Neuron (in vitro differentiated cells): ENCODE data around the gene RGCC.
"Not testable (repeated sequence)": the region's sequence is repeated elsewhere in the genome, so short reads cannot be mapped to it uniquely, and the experiment has no call there.

ENCODE experiments used
- H2AFZ ChIP-seq: one replicate; pipeline ENCODE4 v1.6.1; 2013; ENCODE audit warnings: low read depth, mild to moderate bottlenecking, inconsistent platforms, low read length, moderate library complexity
- H3K27me3 ChIP-seq: one replicate; pipeline ENCODE4 v1.6.1; 2013; ENCODE audit warnings: low read length; ENCODE audit not compliant: insufficient read depth
- H3K36me3 ChIP-seq: one replicate; pipeline ENCODE4 v1.6.1; 2013; ENCODE audit warnings: low read length; ENCODE audit not compliant: insufficient read depth
- H3K4me1 ChIP-seq: one replicate; pipeline ENCODE4 v1.6.1; 2013; ENCODE audit warnings: low read length; ENCODE audit not compliant: insufficient read depth
- H3K4me3 ChIP-seq: 2 replicates; pipeline ENCODE4 v1.5.1; 2013; ENCODE audit warnings: mild to moderate bottlenecking, low read length, moderate library complexity
- H3K9me3 ChIP-seq: one replicate; pipeline ENCODE4 v1.6.1; 2013; ENCODE audit warnings: low read length

RGCC gene

GRCh38 chr13:41456768-41457588 lies at the start of gene RGCC:
TSS of gene RGCC (plus strand) at chr13:41457550. CDS start at chr13:41457708, 158 bp downstream.
- H3K4me1 ChIP-seq, result peaks cover 17% of the 10 kb centered on the region
- H3K4me3 ChIP-seq, result peak within 1 kb of the TSS; percentile 51
- peaks cover 30% of the 10 kb centered on the region for H3K27me3 ChIP-seq
- peak within 1 kb of the TSS; percentile 94 for H2AFZ ChIP-seq
- no peaks in the 10 kb centered on the region for H3K36me3 ChIP-seq
- H3K9me3 ChIP-seq, result no peaks in the 10 kb centered on the region

- Histone ChIP-seq H3K4me3 (no peak overlapping the region), H3K4me1 (no peaks in the 10 kb centered on the region), H3K27me3 (no peaks in the 10 kb centered on the region), H3K9me3 (no peaks in the 10 kb centered on the region), H3K36me3 (no peaks in the 10 kb centered on the region), H2AFZ (no peak overlapping the region)
Measured at GRCh38 chr13:41408121-41408520, 49.2 kb upstream of the RGCC start.

- H3K27me3 ChIP-seq, result no peaks in the 10 kb centered on the region
- no peak overlapping the region for H3K4me3 ChIP-seq
- H3K9me3 ChIP-seq, result no peaks in the 10 kb centered on the region
- H2AFZ ChIP-seq, result no peak overlapping the region
- no peaks in the 10 kb centered on the region for H3K36me3 ChIP-seq
- no peaks in the 10 kb centered on the region for H3K4me1 ChIP-seq
Measured at GRCh38 chr13:41408746-41409145, 48.6 kb upstream of the RGCC start.

- Histone ChIP-seq H3K9me3 (no peaks in the 10 kb centered on the region), H3K27me3 (no peaks in the 10 kb centered on the region), H3K4me1 (no peaks in the 10 kb centered on the region), H3K36me3 (no peaks in the 10 kb centered on the region), H2AFZ (no peak overlapping the region), H3K4me3 (no peak overlapping the region)
Measured at GRCh38 chr13:41409611-41410010, 47.7 kb upstream of the RGCC start.

- H3K9me3 ChIP-seq, result no peaks in the 10 kb centered on the region
- no peaks in the 10 kb centered on the region for H3K27me3 ChIP-seq
- H3K4me1 ChIP-seq, result no peaks in the 10 kb centered on the region
- H3K36me3 ChIP-seq, result no peaks in the 10 kb centered on the region
- no peak overlapping the region for H3K4me3 ChIP-seq
- no peak overlapping the region for H2AFZ ChIP-seq
Measured at GRCh38 chr13:41411060-41411459, 46.3 kb upstream of the RGCC start.

GRCh38 chr13:41411522-41411921 lies 45.8 kb upstream of the RGCC start:
- Histone ChIP-seq H3K4me3 (no peak overlapping the region), H3K36me3 (no peaks in the 10 kb centered on the region), H3K4me1 (no peaks in the 10 kb centered on the region), H3K27me3 (no peaks in the 10 kb centered on the region), H2AFZ (no peak overlapping the region), H3K9me3 (no peaks in the 10 kb centered on the region)

GRCh38 chr13:41413872-41414271 lies 43.5 kb upstream of the RGCC start:
- Histone ChIP-seq H3K4me3 (no peak overlapping the region), H3K4me1 (no peaks in the 10 kb centered on the region), H3K36me3 (no peaks in the 10 kb centered on the region), H3K9me3 (no peaks in the 10 kb centered on the region), H2AFZ (no peak overlapping the region), H3K27me3 (no peaks in the 10 kb centered on the region)

GRCh38 chr13:41416276-41416675 lies 41.1 kb upstream of the RGCC start:
- Histone ChIP-seq H3K4me1 (no peaks in the 10 kb centered on the region), H3K4me3 (no peak overlapping the region), H3K27me3 (no peaks in the 10 kb centered on the region), H3K36me3 (no peaks in the 10 kb centered on the region), H2AFZ (no peak overlapping the region), H3K9me3 (no peaks in the 10 kb centered on the region)

GRCh38 chr13:41418027-41418426 lies 39.3 kb upstream of the RGCC start:
- no peaks in the 10 kb centered on the region for H3K4me1 ChIP-seq
- no peak overlapping the region for H3K4me3 ChIP-seq
- no peaks in the 10 kb centered on the region for H3K36me3 ChIP-seq
- H2AFZ ChIP-seq, result no peak overlapping the region
- no peaks in the 10 kb centered on the region for H3K9me3 ChIP-seq
- no peaks in the 10 kb centered on the region for H3K27me3 ChIP-seq

- Histone ChIP-seq H3K9me3 (no peaks in the 10 kb centered on the region), H3K27me3 (no peaks in the 10 kb centered on the region), H3K4me3 (no peak overlapping the region), H3K36me3 (no peaks in the 10 kb centered on the region), H3K4me1 (no peaks in the 10 kb centered on the region), H2AFZ (no peak overlapping the region)
Measured at GRCh38 chr13:41418731-41419130, 38.6 kb upstream of the RGCC start.

- no peak overlapping the region for H3K4me3 ChIP-seq
- no peaks in the 10 kb centered on the region for H3K4me1 ChIP-seq
- no peaks in the 10 kb centered on the region for H3K36me3 ChIP-seq
- no peaks in the 10 kb centered on the region for H3K9me3 ChIP-seq
- no peak overlapping the region for H2AFZ ChIP-seq
- H3K27me3 ChIP-seq, result no peaks in the 10 kb centered on the region
Measured at GRCh38 chr13:41419206-41419605, 38.1 kb upstream of the RGCC start.

GRCh38 chr13:41420146-41420545 lies 37.2 kb upstream of the RGCC start:
- H3K4me3 ChIP-seq, result no peak overlapping the region
- no peaks in the 10 kb centered on the region for H3K36me3 ChIP-seq
- H3K4me1 ChIP-seq, result no peaks in the 10 kb centered on the region
- no peak overlapping the region for H2AFZ ChIP-seq
- no peaks in the 10 kb centered on the region for H3K27me3 ChIP-seq
- no peaks in the 10 kb centered on the region for H3K9me3 ChIP-seq

GRCh38 chr13:41421330-41421729 lies 36.0 kb upstream of the RGCC start:
- not testable (repeated sequence) for H3K36me3 ChIP-seq, H3K27me3 ChIP-seq, H3K9me3 ChIP-seq

GRCh38 chr13:41421983-41422382 lies 35.4 kb upstream of the RGCC start:
- H3K4me3 ChIP-seq, H3K9me3 ChIP-seq, H2AFZ ChIP-seq, H3K4me1 ChIP-seq, H3K27me3 ChIP-seq, H3K36me3 ChIP-seq: not testable (repeated sequence)

More at GRCh38 chr13:41421330-41421729, 36.0 kb upstream of the RGCC start:
- not testable (repeated sequence) for H3K4me1 ChIP-seq, H2AFZ ChIP-seq, H3K4me3 ChIP-seq
